Gastrocnemius medialis (tissue), 4 donors: ENCODE results near the gene UNG. TPM values are rescaled to one million over a fixed set of nuclear protein-coding genes. Genes with fewer than 3 reads are reported as not detected.

ENCODE experiments used
- ATAC-seq, 2 donors: fragments of 150-250 bp; one replicate each; pipeline ENCODE4 v1.9.1; 2016
- DNase-seq, 2 donors: peaks; one replicate each; pipeline ENCODE4 v3.0.0-alpha.2; 2019
- H3K27ac ChIP-seq, 4 donors: fragments of 200-600 bp; sonication (generic); 1 replicate in 1 of 4; 2 replicates in 3 of 4; pipeline ENCODE4 v1.5.1; 2016 to 2018; ENCODE audit warnings: mild to moderate bottlenecking in 2 of 4, moderate library complexity in 1 of 4
- H3K27me3 ChIP-seq, 3 donors: fragments of 200-600 bp; sonication (generic) in 2 of 3; 1 replicate in 1 of 3; 2 replicates in 2 of 3; pipeline versions ENCODE4 v1.5.1 to v1.6.0; 2016 to 2019; ENCODE audit warnings: mild to moderate bottlenecking in 1 of 3, moderate library complexity in 1 of 3
- H3K36me3 ChIP-seq, 2 donors: fragments of 200-600 bp; sonication (generic) in 1 of 2; one replicate each; pipeline ENCODE4 v1.5.1; 2017 to 2018
- H3K4me1 ChIP-seq, 2 donors: fragments of 200-600 bp; sonication (generic) in 1 of 2; one replicate each; pipeline ENCODE4 v1.5.1; 2016 to 2017; ENCODE audit warnings: mild to moderate bottlenecking in 2 of 2
- H3K4me3 ChIP-seq, 4 donors: fragments of 200-600 bp; sonication (generic) in 3 of 4; 1 replicate in 1 of 4; 2 replicates in 3 of 4; pipeline ENCODE4 v1.5.1; 2016 to 2019; ENCODE audit warnings: mild to moderate bottlenecking in 2 of 4
- H3K9me3 ChIP-seq, 3 donors: fragments of 200-600 bp; sonication (generic) in 2 of 3; 1 replicate in 1 of 3; 2 replicates in 2 of 3; pipeline ENCODE4 v1.5.1; 2016 to 2019
- POLR2A ChIP-seq, 2 donors: fragments of 450-650 bp; IDR thresholded peaks; one replicate each; pipeline ENCODE4 v1.6.1; 2017; ENCODE audit warnings: antibody characterized with exemption in 2 of 2, mild to moderate bottlenecking in 2 of 2, moderate library complexity in 2 of 2
- in situ Hi-C, 4 donors: fragments of 200-750 bp; cut with MboI; loops; one replicate each; pipeline versions ENCODE4 v1.15.0 to v1.8.0; 2017; ENCODE audit warnings: low sequenced_read_pairs in 4 of 4
- intact Hi-C: fragments of 100-400 bp; cut with DNase I; formaldehyde crosslinking; loops from one replicate; pipeline ENCODE4 v1.15.1; 2023; ENCODE audit warnings: low total_unique reads
- total RNA-seq, 4 donors: library from RNA; depleted of rRNA; stranded (reverse); fragments of >200 nt; gene quantifications; one replicate each; pipeline versions ENCODE4 v1.1.0 to v1.2.3, GENCODE V29; 2016
- TF ChIP-seq, protein P1 (sequence below), 5 experiments: fragments of 450-650 bp in 3 of 5; fragments of 200-600 bp in 2 of 5; sonication (generic) in 2 of 5; IDR thresholded peaks in 4 of 5; conservative IDR thresholded peaks in 1 of 5; 1 replicate in 4 of 5; 2 replicates in 1 of 5; pipeline ENCODE4 v1.5.1; 2016 to 2019; ENCODE audit warnings: antibody characterized with exemption in 5 of 5, mild to moderate bottlenecking in 3 of 5, moderate library complexity in 3 of 5

UNG gene
- total RNA-seq, 4 donors from 2014 or later: 38.7 to 45.3 (median 42.3) TPM

GRCh38 chr12:109147954-109148353 lies 50.6 kb downstream of the UNG start:
- peaks cover 67 to 76% of the 10 kb centered on the region in 2 donors for H3K4me1 ChIP-seq
- peak; percentile 90 to 95 for ATAC-seq
- TF ChIP-seq POLR2A (IDR thresholded peaks at IDR 0.05): peak; percentile 40 to 79
- TF ChIP-seq, protein P1, sequence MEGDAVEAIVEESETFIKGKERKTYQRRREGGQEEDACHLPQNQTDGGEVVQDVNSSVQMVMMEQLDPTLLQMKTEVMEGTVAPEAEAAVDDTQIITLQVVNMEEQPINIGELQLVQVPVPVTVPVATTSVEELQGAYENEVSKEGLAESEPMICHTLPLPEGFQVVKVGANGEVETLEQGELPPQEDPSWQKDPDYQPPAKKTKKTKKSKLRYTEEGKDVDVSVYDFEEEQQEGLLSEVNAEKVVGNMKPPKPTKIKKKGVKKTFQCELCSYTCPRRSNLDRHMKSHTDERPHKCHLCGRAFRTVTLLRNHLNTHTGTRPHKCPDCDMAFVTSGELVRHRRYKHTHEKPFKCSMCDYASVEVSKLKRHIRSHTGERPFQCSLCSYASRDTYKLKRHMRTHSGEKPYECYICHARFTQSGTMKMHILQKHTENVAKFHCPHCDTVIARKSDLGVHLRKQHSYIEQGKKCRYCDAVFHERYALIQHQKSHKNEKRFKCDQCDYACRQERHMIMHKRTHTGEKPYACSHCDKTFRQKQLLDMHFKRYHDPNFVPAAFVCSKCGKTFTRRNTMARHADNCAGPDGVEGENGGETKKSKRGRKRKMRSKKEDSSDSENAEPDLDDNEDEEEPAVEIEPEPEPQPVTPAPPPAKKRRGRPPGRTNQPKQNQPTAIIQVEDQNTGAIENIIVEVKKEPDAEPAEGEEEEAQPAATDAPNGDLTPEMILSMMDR (IDR thresholded peaks at IDR 0.05 in 4 of 5, conservative IDR thresholded peaks at IDR 0.05 in 1 of 5): no peak

DNA sequence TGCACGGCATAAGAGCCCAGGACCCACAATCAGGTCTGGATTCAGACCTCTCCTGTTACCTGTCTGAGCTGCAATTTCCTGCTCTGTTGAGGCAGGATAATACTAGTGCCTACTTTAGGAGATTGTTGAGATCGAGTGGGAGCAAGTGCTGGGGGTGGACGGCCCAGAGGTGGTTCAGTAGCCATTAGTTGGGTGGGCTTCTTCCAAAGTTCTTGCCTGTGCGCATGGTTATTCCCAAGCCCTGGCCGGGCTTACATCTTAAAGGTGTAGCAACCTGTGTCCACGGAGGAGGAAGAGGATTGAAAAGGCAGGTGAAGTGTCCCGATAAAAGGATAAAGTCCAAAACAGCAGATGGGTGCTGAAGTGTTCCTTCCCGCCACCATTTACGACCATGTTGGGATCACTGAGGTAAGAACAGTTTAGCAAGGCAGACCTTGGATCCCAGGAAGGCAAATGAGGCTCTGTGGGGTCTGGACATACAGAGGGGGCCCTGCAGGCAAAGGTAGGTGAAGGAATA lies 52.8 kb downstream of the UNG start:
- TF ChIP-seq, protein P1 (IDR thresholded peaks at IDR 0.05 in 4 of 5, conservative IDR thresholded peaks at IDR 0.05 in 1 of 5): no peak
- TF ChIP-seq POLR2A (IDR thresholded peaks at IDR 0.05): no peak
- ATAC-seq (no peak), DNase-seq (no peak)
- Histone ChIP-seq H3K4me1 (peaks cover 66 to 67% of the 10 kb centered on the region in 2 donors), H3K27ac (peak overlapping the region; percentile 86 to 97 (median 90)), H3K4me3 (no peak overlapping the region), H3K36me3 (peaks cover 0 to 5% of the 10 kb centered on the region in 2 donors), H3K9me3 (no peaks in the 10 kb centered on the region), H3K27me3 (no peaks in the 10 kb centered on the region)
- in situ Hi-C loops: no loop called here
- intact Hi-C loops: no loop called here

More at GRCh38 chr12:109147954-109148353, 50.6 kb downstream of the UNG start:
- Histone ChIP-seq H3K27ac (peak overlapping the region; percentile 86 to 97 (median 90)), H3K27me3 (no peaks in the 10 kb centered on the region), H3K4me3 (peak overlapping the region in 3 of 4 donors; percentile 0 to 22 (median 4)), H3K9me3 (no peaks in the 10 kb centered on the region), H3K36me3 (peaks cover 0 to 16% of the 10 kb centered on the region in 2 donors)
- intact Hi-C loops: loop anchor here (1.0 kb wide), 1 partner anchor 32 kb away; the partner anchor contains the start of gene ACACB
- peak; percentile 81 to 87 for DNase-seq
- in situ Hi-C loops: no loop called here

GRCh38 chr12:109151457-109151856 lies 54.1 kb downstream of the UNG start:
- Histone ChIP-seq H3K36me3 (peaks cover 0 to 5% of the 10 kb centered on the region in 2 donors), H3K4me3 (peak overlapping the region in 1 of 4 donors; percentile 1), H3K9me3 (no peaks in the 10 kb centered on the region), H3K4me1 (peaks cover 68 to 75% of the 10 kb centered on the region in 2 donors), H3K27ac (peak overlapping the region; percentile 86 to 97 (median 90)), H3K27me3 (no peaks in the 10 kb centered on the region)
- intact Hi-C loops (no loop called here), in situ Hi-C loops (no loop called here)
- no peak for ATAC-seq
- TF ChIP-seq POLR2A (IDR thresholded peaks at IDR 0.05): no peak
- TF ChIP-seq, protein P1 (IDR thresholded peaks at IDR 0.05 in 4 of 5, conservative IDR thresholded peaks at IDR 0.05 in 1 of 5): no peak
- no peak for DNase-seq

GRCh38 chr12:109153821-109154441 lies 56.5 kb downstream of the UNG start:
- H3K27me3 ChIP-seq: no peaks in the 10 kb centered on the region
- peaks cover 71 to 78% of the 10 kb centered on the region in 2 donors for H3K4me1 ChIP-seq
- ATAC-seq (peak; percentile 3 to 29), DNase-seq (no peak)
- intact Hi-C loops: no loop called here
- H3K27ac ChIP-seq: peak overlapping the region; percentile 86 to 97 (median 90)
- in situ Hi-C loops: no loop called here
- H3K36me3 ChIP-seq: no peaks in the 10 kb centered on the region
- no peak for TF ChIP-seq POLR2A (IDR thresholded peaks at IDR 0.05)
- TF ChIP-seq, protein P1 (IDR thresholded peaks at IDR 0.05 in 4 of 5, conservative IDR thresholded peaks at IDR 0.05 in 1 of 5): no peak
- H3K9me3 ChIP-seq: no peaks in the 10 kb centered on the region
- H3K4me3 ChIP-seq: peak overlapping the region; percentile 58 to 72 (median 66)
